H54 (cell line): ENCODE measurements around the gene CEP350.
A peak's percentile ranks its signal among the peaks of the same experiment; 100 is the strongest.

Source experiments
- DNase-seq: peaks from one replicate; pipeline ENCODE4 v3.0.0; 2011; ENCODE audit warnings: low spot score, mixed read lengths; ENCODE audit not compliant: insufficient read length
- FAIRE-seq: peaks from 3 replicates; lab custom pipeline; 2011; peaks lifted over from hg19 to GRCh38; lab: Jason Lieb, UNC
- POLR2A ChIP-seq: IDR thresholded peaks from 2 replicates; pipeline ENCODE4 v1.6.1; 2011; ENCODE audit warnings: low read depth, mild to moderate bottlenecking, low read length

Gene CEP350

GRCh38 chr1:180151508-180151907 lies 196.9 kb downstream of the CEP350 start:
- DNase-seq: peak; percentile 73
- FAIRE-seq: no peak
- no peak for TF ChIP-seq POLR2A

GRCh38 chr1:180152588-180152987 lies 198.0 kb downstream of the CEP350 start:
- no peak for FAIRE-seq
- no peak for TF ChIP-seq POLR2A
- no peak for DNase-seq

DNA sequence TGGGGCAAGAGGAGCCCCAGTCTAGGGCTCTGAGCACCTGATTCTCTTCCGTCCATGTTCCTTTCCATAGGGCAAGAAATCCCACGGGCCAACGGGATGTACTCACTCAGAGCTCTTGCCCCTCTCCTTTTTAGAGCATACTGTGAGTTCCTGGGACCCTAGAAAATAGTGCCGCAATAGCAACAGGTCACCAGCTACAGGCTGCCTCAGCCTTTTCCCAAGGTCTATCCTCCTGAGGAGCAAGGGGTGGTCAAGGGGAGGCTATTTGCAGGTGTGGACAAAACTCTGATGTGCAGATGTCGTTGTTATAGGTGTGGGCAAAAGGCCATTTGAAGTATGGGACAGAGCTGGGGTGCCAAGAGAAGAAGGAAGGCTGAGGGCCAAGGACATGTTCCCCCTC lies 198.4 kb downstream of the CEP350 start:
- no peak for DNase-seq
- FAIRE-seq: no peak
- no peak for TF ChIP-seq POLR2A

DNA sequence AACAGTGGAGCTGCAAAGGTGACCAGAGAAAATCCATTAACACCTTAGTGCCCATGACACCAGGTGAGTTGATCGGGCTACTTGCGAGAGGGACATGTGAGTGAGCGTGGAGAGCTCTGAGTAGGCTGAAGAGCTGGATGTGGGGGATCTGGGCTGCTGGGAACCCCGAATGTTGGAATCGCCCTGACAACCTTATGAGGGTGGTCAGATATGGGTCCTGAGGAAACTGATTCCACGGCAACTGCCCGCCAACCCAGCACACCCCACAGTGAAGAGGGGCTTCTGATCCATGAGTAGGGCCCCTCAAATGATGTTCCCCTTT lies 199.4 kb downstream of the CEP350 start:
- DNase-seq (no peak), FAIRE-seq (no peak)
- no peak for TF ChIP-seq POLR2A

DNA sequence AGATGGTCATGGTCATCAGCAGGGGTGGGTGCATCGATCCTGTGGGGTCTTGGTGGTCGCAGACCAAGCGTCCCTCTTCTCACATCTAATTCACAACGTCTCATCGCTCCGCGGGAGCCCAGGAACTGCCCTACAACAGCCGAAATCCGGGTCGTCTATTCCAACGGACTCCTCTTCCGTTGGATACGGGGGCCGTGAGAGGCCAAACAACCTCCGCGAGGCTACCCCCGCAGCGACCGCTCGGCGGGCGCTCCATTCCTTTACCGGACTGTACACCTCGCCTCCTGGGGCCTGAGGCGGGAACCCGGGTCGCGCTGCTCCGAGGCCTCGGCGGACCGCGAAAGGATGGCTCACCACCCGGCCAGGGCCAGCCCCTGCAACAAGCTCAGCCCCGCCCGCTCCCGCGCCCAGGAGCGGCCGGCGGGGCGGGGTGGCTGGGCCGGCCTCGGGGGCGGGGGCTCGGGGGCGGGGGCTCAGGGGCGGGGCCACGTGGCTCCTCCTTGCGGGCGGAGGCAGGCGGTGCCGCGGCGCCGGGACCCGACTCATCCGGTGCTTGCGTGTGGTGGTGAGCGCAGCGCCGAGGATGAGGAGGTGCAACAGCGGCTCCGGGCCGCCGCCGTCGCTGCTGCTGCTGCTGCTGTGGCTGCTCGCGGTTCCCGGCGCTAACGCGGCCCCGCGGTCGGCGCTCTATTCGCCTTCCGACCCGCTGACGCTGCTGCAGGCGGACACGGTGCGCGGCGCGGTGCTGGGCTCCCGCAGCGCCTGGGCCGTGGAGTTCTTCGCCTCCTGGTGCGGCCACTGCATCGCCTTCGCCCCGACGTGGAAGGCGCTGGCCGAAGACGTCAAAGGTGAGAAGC lies 199.9 kb downstream of the CEP350 start, which contains the start of gene QSOX1:
Gene QSOX1, plus strand, starts transcription at position 545 of the 857 bp plus-strand sequence. Its CDS starts 39 bp downstream, at position 584.
- FAIRE-seq: no peak
- DNase-seq: peak; percentile 85
- TF ChIP-seq POLR2A: peak; percentile 99

DNA sequence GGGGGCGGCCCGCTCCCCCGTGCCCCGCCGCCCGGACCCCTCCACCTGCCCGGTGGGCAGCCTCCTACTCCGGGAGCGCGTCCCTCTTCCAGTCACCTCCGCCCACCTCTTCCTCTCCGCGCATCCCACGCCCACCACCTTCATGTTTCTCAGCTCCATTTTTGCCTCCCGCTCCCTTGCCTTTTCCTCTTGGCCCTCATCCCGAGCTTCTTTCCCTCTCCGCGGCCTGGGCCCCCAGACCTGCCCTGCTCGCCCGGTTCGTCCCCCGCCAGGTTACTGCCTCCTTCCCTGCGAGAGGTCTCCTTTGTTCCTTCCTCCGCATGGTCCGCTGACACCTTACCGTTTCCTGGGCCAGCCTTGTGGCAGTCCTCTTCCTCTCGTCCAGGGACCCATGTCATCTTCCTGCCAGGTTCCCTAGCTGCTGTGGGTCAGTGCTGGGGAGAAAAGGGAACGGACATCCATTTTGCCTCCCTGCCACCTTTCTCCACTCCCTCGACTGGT lies 200.6 kb downstream of the CEP350 start:
- no peak for TF ChIP-seq POLR2A
- DNase-seq: no peak
- FAIRE-seq: no peak

DNA sequence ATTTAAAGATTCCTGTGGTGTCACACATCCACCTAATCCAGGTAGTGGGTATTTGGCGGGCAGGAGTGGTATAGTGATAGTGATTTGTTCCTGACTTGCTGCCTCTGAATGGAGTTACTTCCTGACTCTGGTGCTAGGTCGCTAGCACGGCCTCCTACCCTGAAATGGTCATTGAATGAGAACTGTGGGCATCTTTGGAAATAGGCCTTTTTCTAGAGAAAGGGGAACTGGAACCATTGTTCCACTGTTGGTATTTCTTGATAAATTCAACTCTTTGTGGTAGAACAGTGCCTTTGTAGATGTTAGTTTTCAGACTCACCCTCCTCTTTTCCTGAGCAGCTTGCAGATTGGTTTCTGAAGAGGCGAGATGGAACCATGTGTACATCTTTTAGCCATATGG lies 201.6 kb downstream of the CEP350 start:
- FAIRE-seq: no peak
- DNase-seq: no peak
- no peak for TF ChIP-seq POLR2A

GRCh38 chr1:180156631-180157091 lies 202.1 kb downstream of the CEP350 start:
- DNase-seq: no peak
- no peak for FAIRE-seq
- TF ChIP-seq POLR2A: no peak

DNA sequence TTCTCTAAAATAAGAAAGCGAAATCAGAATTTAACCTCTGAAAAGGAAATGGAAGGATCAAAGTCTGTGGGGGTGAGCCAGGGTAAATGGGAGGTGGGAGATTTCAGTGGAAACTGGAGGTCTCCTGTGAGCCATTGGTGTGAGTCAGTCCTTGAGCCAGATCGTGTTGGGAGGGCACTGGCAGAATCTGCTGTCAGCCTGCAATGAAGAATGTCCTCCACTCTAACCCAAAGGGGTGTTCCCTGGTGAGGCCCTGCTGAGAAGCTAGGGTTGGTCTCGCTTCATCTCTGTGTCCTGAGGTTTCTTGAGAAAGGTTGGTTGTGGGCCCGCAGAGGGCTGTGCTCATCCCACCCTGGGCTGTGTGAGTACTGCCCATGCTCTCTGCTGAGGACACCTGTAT lies 202.5 kb downstream of the CEP350 start:
- TF ChIP-seq POLR2A: no peak
- peak; percentile 52 for FAIRE-seq
- peak; percentile 83 for DNase-seq

GRCh38 chr1:180157576-180158057 lies 203.0 kb downstream of the CEP350 start:
- FAIRE-seq (no peak), DNase-seq (no peak)
- TF ChIP-seq POLR2A: no peak

- TF ChIP-seq POLR2A: no peak
- DNase-seq (no peak), FAIRE-seq (no peak)
Measured at GRCh38 chr1:180158149-180159147, 203.8 kb downstream of the CEP350 start.

GRCh38 chr1:180160357-180160756 lies 205.7 kb downstream of the CEP350 start:
- TF ChIP-seq POLR2A: no peak
- FAIRE-seq (no peak), DNase-seq (no peak)

DNA sequence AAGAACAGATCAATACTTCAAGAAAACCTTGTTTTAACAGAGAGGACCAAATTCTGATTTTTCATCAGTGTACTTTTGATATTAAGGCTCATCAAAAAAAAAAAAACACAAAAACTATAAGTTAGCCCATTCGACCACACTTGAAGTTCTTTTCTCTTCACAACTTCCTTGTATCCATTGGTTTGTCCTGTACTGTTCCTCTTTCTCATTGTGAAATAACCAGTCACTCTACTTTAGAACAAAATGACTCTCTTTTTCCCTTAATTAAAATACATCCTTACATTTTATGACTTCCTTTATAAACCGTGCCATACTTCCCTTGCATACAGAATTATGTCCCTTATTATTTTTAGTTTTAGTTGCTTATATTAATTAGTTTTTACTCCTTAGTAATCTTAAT lies 208.4 kb downstream of the CEP350 start:
- no peak for TF ChIP-seq POLR2A
- FAIRE-seq (no peak), DNase-seq (no peak)
